HG03442 (cell line): ENCODE data around the gene JDP2.

Source experiments
- ATAC-seq: cut with Tn5 transposase; IDR thresholded peaks from one replicate; pipeline ENCODE4 v1.9.1; 2021; ENCODE audit warnings: mild to moderate bottlenecking, moderate library complexity; ENCODE audit not compliant: unreplicated experiment

JDP2 gene

DNA sequence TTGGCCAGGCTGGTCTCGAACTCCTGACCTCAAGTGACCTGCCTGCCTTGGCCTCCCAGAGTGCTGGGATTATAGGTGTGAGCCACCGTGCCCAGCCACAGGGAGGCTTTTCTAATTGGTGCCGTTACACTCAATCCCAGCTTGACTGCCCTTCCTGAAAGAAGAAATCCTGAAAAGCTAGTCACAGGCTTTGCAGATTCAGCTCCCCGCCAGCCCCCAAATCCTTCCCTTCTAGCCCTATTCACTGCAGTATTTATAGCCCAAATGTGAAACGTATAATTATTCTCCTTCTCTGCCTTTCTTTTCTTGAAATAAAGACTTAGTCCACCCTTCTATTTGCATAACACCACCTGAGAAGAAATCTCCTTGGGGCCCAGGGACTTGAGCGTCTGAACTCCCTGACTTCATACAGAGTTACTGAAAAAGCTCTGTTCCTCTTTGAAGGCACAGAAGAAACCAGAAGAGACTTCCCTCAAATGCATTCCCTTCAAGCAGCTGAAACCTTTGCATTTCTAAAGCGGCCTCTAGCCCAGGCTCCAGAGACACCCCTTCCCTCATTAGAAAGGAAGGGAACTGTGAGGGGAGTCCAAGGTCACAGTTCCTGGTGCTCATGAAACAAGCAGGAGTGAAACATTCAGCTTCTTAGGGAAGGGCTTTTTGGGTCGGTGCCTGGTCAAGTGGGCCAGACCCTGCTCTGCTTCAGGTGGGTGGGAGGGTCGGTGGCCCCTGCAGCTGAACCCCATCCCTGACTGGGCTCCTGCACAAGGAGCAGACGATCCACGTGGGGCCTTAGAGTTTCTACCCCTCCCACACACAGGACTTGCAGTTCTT lies 52.2 kb downstream of the JDP2 start:
- ATAC-seq: peak; percentile 42

DNA sequence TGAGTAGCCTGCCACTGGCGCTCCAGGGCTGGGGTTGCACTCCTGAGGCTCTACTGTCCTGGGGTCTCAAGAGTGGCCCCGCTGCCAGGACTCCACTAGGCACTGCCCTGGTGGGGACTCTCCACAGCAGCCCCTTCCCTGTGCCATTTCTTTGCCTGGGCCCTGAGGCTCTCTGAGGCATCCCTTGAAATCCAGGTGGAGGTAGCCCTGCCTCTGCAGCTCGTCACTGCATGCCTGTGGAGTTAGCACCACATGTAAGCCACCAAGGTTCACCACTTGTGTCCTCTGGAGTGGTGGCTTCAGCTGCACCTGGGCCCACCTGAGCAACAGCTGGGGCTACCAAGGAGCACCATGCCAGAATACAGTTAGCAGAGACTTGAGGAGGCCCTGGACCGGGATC lies 54.5 kb downstream of the JDP2 start:
- no peak for ATAC-seq

DNA sequence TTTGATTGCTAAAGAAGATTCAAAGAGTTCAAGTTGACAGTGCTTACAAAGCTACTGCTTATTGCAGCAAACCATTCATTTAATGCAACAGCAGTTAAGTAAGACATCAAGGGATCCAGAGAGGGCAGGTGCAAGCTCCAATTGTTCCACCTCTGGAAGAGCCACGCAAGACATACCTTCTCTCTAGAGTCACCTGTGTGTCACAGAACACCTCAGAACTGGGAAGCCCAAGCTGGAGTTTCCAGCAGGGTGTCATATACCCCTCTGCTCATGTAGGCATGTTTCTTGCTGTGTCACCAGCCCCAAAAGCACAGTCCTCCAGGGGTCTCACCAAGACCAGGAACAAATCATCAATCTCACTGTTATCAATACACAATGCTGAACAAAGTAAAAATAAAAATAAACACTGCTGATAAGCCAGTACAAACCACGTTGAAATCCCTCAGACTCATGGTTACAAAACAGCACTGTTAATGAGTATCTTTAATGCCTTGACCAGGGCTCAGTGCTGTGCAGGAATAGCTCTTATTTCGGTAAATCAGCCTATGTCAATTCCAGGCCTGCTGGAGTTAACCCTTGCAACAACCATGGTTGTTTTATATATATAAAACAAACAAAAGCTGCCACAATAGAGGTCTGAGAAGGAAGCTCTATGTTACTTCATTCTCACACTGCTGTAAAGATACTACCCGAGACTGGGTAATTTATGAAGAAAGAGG lies 57.0 kb downstream of the JDP2 start:
- no peak for ATAC-seq

DNA sequence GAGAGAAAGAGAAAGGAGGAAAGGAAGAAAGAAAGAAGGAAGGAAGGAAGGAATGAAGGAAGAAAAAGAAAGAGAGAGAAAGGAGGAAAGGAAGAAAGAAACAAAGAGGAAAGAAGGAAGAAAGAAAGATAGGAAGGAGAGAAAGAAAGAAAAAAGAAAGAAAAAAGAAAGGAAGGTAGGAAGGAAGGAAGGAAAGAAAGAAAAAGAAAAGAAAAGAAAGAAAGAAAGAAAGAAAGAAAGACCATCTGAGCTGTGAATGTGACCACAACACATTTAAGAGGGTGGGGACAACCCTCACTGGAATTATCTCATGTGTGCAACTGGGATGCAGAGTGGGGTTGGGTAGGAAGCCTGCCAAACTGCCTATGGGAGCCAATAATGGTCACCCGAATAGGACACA lies 58.5 kb downstream of the JDP2 start:
- ATAC-seq: no peak

DNA sequence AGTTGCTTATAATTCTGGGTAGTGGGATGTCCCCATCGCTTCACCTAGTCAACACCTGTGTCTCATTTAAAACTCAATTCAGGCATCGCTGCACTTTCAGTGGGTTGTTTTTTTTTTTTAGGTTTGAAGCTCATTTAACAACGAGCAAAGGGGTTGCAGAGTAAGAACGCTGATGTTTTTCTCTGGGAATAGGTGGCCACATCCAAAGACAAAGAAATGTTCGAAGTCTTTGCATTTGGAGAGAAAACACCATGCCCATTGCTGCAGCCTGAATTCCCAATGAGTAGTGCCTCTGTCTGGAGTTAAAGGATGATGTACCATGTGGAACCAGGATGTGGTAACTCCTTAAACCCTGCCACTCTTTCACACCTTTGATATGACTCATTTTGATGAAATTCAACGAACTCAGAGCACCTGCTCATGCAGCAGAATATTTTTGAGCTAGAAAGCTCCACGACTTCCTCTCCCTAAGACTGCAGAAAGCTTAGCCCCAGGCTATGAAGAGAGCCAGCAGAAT lies 59.4 kb downstream of the JDP2 start:
- ATAC-seq: peak; percentile 76

DNA sequence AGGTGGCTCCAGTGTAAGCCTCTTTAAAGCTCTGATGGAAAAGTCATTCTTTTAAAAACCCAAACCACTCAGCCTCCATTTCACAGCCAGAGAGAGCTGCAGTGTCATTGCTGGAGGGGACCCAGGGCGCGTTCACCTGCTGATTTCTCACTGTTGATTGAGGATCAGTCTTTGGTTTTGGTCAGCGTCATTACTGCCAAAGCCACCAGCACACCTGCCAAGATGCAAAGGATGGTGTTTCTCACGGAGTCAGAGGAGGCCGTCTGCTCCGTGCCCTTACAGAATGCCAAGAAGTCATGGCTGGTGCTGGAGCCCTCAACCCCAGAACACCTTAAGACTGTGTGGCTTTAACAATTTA lies 61.6 kb downstream of the JDP2 start:
- no peak for ATAC-seq

DNA sequence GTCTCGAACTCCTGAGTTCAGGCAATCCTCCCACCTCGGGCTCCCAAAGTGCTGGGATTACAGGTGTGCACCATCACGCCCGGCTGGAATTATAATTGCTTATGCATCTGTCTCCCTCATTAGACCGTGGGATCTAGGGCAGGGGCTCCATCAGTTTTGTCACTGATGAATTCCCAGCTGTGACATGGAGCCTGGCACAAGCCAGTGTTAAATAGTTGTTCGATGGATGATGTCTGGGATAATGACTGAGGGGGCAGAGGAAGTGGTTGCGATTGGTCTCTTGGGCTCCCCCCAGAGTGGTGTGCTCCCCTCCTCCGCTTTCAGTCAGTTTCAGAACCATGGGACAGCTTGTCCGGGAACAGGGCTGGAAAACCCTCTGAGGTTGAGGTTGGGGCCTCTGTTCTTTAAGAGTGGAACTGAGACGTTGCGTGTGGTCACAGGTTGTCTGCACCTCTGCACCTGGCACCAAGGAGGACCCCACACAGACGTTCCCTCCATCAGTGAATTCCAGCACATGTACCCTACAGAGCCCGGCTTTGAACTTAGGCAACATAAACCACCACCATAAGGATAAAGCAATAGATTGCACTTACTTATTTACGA lies 63.7 kb downstream of the JDP2 start:
- ATAC-seq: no peak

DNA sequence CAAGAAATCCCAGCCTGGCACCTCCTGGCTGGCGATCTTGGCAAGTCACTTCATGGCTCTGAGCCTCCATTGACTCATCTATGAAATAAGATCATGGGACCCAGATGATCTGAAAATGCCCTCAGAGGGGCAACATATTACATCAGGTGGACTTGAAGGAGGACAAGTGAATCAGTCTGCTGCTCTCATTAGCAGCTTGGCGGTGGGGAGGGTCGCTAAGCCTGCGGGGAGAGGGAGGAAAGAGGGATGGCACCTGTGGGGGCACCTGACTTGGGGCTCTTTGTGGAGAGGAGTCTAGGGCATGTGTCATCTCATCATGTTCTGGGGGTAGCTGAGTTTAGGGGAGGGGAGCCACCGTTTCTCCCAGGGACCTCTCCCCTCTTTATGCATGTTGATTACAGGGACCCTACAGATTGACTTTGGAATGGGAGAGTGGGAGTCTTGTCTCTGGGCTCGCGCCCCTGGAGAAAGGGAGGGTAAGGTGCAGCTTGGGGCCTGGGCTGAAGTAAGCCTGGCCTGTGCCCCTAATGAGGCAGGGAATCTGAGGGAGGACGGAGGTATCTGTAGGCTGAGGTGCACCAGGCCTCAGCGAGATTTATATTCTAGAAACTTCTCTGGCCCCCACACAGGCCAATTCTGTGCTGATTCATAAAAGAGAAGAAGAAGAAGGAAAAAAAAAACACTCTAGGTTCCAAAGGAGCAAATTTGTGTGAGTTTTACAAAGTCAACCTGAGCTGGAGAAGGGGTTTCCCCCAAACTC lies 65.2 kb downstream of the JDP2 start:
- ATAC-seq: no peak

DNA sequence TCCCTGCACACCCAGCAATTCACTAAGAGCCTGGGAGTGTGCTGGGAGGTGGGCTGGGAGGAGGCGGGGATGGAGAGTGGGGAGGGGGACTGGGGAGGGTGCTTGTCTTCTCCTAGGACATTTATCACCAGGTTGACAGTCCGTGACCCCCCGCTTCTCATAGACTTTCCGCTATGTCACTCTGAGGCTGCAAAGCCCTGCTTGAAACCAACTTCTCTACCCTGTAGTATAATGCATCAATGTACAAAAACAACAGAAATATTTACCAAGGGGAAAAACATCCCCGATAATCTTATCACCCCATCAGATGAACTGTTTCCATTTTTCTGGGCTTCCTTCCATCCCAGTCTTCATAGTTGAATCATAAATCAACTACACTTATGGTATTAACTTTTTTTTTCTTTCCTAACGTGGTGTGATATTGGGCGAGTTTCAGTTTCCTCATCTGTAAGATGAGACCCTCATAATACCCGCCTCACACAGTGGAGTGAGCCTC lies 65.8 kb downstream of the JDP2 start:
- no peak for ATAC-seq

DNA sequence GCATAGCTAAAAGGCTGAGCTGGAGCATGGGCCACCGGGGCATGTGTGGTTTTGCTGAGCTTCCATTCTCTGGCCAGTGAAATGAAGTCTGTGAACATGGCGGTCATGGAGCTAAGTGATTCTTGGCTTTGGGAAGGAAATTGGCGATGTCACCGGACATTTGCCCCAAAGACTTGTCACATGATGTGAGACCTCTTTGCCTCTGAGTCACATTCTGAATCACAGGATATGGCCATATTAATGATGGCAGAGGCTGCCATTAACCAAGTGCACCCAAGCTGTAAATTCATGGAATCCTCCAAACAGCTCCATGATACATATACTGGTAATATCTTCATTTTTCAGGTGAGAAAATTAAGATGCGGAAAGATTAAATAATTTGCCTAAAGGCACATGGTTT lies 67.1 kb downstream of the JDP2 start:
- no peak for ATAC-seq

DNA sequence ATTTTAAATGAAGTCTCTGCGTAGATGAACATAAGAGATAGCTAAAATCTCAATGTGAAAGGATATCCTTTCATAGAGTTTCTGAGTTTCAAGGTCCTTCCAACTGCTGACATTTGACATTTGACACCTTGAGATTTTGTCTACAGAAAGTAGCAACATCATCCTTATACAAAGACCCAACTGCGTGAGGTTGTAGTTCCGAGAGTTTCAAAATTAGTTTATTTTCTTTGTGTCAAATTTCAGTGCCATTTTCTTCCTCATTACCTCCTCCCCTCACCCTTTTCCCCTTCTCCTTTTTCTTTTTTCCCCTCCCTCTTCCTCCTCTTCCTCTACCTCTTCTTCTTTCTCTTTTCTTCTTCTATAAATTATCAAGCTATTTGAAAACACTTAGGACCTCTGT lies 67.6 kb downstream of the JDP2 start:
- no peak for ATAC-seq

DNA sequence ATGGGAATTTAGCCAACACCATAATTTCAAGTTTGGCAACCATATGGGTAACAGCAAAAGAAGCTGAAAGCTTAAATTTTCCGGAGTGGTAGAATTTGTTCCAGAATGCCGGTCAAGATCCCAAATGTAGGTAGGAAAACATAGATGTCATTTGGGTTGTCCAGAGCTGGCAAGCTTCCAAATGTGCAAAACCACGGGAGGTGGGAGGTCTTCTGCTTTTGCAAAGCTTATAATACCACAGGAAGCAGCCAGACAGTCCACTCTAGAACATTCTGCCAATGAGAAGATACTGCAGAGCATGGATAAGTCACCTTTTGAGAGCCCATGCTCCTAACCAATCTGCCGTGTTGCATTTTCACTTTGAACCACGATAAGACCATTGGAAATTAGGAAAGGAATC lies 68.1 kb downstream of the JDP2 start:
- no peak for ATAC-seq

DNA sequence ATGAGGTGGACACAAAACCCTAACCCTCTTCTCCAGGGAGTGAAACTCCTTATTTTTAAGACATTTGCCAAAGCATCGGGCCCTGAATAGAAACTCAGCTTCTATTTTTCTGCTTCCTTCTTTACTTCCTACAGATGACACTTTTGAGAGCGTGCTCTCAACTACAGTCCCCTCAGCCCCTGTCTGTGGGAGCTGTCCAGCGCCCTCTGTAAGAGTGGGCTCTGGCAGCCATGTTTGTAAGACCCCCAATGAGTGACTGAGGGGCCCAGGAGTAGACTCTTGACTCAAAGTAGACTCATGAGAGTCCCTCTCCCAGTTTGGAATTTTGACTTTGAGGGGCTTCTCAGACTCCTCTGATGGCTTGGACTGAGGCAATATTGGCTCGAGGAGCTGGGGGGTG lies 68.9 kb downstream of the JDP2 start:
- ATAC-seq: no peak

DNA sequence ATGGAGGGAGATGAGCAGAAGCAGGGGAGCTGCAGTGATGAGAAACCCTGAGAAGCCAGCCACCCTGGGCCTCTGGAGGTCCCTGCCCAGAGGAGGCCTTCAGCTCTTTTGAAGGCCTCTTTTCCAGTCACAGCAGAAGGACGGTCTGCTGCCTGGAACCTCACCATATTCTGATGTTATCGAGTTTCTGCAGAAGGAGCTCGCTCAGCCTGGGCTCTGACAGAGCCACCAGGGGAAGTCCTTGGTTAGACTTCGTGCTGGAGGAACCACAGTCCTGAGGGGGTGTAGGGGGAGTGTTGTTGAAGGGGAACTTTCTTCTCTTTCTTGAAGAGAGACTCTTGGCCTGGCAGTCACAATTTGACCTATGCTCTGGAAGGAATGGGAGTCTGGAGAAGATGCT lies 69.4 kb downstream of the JDP2 start:
- peak; percentile 48 for ATAC-seq

DNA sequence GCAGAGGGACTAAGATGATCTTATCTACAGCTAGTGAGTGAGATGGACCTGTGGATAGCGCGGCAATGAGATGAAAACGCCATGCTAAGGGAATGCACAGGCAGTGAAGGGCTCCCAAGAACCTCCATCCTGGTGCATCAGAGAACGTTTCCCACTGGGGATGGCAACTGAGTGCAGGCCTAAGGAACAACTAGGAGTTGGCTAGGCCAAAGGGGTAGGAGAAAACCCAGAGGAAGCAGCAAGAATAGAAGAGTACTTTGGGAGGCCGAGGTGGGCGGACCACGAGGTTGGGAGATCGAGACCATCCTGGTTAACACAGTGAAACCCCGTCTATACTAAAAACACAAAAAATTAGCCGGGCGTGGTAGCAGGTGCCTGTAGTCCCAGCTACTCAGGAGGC lies 69.9 kb downstream of the JDP2 start:
- no peak for ATAC-seq

DNA sequence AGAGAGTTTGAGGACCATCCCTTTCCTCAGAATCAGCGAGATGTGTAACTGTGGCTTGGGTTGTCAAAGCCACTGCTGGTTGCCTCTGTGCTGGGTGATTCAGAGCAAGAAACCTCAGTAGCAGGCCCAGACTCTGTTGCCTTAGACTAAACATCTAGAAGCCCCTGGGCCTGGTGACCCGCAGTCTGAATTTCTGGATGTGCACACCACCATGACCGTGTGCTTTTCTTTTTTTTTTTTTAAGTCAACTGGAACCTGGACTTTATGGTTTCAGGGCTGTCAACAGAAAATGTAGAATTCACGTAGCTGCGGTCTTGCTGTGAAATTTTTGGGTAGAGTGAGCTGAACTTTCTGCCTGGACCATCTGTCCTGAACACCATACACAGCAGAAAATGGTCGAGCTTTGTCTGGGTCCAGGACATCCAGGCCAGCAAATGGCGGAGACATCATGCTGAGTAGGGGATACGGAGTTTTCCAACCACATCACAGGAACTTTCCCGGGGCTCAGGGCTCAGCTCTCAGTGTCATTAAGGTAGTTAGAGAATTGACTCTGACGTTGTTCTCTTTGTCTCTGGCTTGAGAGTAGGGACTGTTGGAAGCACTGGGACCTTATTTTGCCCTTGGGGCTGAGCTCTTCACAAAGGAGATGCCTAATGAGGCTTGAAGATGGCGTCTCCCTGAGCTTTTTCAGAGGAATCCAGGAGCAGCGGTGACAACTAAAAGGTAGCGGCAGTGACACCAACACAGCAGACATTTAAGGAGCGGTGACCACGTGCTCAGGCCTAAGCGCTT lies 71.5 kb downstream of the JDP2 start:
- ATAC-seq: no peak

DNA sequence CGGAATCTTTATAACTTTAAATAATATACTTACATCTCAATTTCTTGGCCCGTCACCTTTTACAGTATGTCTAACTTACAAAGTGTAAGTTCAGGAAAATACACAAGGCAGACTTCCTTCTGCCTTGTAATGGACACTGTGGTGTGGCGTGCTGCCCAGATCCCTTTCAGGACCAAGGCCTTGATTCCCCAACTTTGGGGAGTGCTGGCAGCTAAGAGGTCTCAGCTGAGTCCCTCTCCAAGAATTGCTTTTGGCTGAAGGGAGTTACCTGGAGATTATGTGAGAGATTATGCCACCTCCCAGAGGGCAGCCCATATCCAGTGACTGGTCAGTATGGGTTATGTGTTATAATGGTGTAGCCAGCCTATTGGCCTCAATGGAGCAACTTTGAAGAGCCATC lies 73.3 kb downstream of the JDP2 start:
- no peak for ATAC-seq

DNA sequence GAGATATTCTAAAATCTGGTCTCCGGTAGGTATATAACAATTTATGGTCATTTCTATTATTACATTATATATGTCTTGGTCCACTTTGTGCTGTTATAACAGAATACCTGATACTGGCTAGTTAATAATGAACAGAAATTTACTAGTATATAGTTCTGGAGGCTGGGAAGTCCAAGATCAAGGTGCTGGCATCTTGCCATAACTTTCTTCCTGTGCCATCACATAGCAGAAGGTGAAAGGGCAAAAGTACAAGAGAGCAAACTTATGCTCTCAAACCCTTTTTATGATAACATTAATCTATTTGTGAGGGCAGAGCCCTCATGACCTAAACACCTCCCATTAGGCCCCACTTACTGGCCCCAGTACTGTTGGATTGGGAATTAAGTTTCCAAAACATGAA lies 76.6 kb downstream of the JDP2 start:
- ATAC-seq: no peak

DNA sequence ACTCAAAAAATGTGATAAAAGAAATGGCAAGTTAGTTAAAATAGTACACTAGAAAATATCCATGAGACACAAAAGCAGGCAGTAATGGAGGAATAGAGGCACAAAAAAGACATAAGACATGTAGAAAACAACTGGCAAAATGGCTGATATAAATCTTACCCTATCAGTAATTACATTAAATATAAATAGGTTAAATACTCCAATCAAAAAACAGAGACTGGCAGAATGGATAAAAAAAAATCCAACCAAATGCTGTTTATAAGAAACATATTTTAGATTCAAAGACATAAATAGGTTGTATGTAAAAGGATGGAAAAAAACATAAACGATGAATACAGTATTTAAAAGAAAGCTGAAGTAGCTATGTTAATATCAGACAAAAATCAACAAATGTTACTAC lies 79.1 kb downstream of the JDP2 start:
- ATAC-seq: no peak

DNA sequence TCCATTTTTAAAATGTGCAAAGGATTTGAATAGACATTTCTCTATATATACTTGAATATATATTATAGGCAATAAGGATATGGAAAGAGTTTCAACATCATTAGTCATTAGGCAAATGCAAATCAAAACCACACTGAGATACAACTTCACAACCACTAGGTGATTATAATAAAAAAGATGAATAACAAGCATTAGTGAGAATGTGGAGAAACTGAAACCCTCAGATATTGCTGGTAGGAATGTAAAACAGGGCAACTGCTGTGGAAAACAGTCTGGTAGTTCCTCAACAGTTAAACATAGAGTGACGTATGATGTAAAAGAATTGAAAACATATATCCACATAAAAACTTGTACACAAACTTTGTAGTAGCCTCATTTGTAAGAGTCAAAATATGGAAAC lies 82.7 kb downstream of the JDP2 start:
- no peak for ATAC-seq
